Measurements from ENCODE around the gene PAK5. TPM values are rescaled to one million over a fixed set of nuclear protein-coding genes. Genes with fewer than 3 reads are reported as not detected.

The PAK5 gene
- total RNA-seq, 2 donors from 2014 or later = 0.22 to 0.42 TPM

- no peak overlapping the region for H3K27ac Mint-ChIP-seq
- no peaks in the 10 kb centered on the region for H3K36me3 Mint-ChIP-seq (ENCODE audit: low read depth)
- Histone ChIP-seq H3K9me3 (ENCODE audit: control insufficient read depth, low read length) (no peaks in the 10 kb centered on the region), H3K27me3 (ENCODE audit: control insufficient read depth, insufficient read depth, low read length, poor library complexity, severe bottlenecking) (peaks cover 26% of the 10 kb centered on the region), H3K27ac (ENCODE audit: low read depth, low read length) (no peak overlapping the region), H3K9ac (ENCODE audit: extremely low read depth, low read length, poor library complexity, severe bottlenecking) (no peak overlapping the region), H3K36me3 (ENCODE audit: control insufficient read depth, insufficient read depth, low read length) (no peaks in the 10 kb centered on the region), H3K4me3 (ENCODE audit: low read length) (no peak overlapping the region), H3K4me1 (ENCODE audit: control insufficient read depth, insufficient read depth, low read length) (no peaks in the 10 kb centered on the region)
- peaks cover 16% of the 10 kb centered on the region for H3K27me3 Mint-ChIP-seq (ENCODE audit: insufficient read depth)
- peaks cover 19% of the 10 kb centered on the region for H3K4me1 Mint-ChIP-seq
- DNase-seq = no peak
- no peak for TF ChIP-seq CTCF (conservative IDR thresholded peaks at IDR 0.05)
- no peak overlapping the region for H3K4me3 Mint-ChIP-seq
- H3K9me3 Mint-ChIP-seq = no peaks in the 10 kb centered on the region
These were observed 247.8 kb downstream of the PAK5 start for GRCh38 chr20:9591080-9591479.

GRCh38 chr20:9590189-9590588, 248.7 kb downstream of the PAK5 start:
- Mint-ChIP-seq H3K4me3 (no peak overlapping the region), H3K27me3 (ENCODE audit: insufficient read depth) (peaks cover 8% of the 10 kb centered on the region), H3K9me3 (no peaks in the 10 kb centered on the region), H3K36me3 (ENCODE audit: low read depth) (no peaks in the 10 kb centered on the region), H3K27ac (no peak overlapping the region), H3K4me1 (peaks cover 13% of the 10 kb centered on the region)
- H3K36me3 ChIP-seq (ENCODE audit: control insufficient read depth, insufficient read depth, low read length) = no peaks in the 10 kb centered on the region
- TF ChIP-seq CTCF (conservative IDR thresholded peaks at IDR 0.05) = no peak
- WGBS, 2 experiments (ENCODE audit: insufficient coverage in 1 of 2, insufficient read length in 1 of 2) = 91% methylated on average over 1 of the region's 1 CpG; no CpG with 5 or more reads in 1 of the 2 experiments
- H3K4me3 ChIP-seq (ENCODE audit: low read length) = no peak overlapping the region
- H3K9me3 ChIP-seq (ENCODE audit: control insufficient read depth, low read length) = no peaks in the 10 kb centered on the region
- H3K4me1 ChIP-seq (ENCODE audit: control insufficient read depth, insufficient read depth, low read length) = no peaks in the 10 kb centered on the region
- peaks cover 18% of the 10 kb centered on the region for H3K27me3 ChIP-seq (ENCODE audit: control insufficient read depth, insufficient read depth, low read length, poor library complexity, severe bottlenecking)
- DNase-seq = no peak
- H3K9ac ChIP-seq (ENCODE audit: extremely low read depth, low read length, poor library complexity, severe bottlenecking) = no peak overlapping the region
- H3K27ac ChIP-seq (ENCODE audit: low read depth, low read length) = no peak overlapping the region

GRCh38 chr20:9588706-9589105, 250.2 kb downstream of the PAK5 start:
- Histone ChIP-seq H3K27ac (ENCODE audit: low read depth, low read length) (no peak overlapping the region), H3K27me3 (ENCODE audit: control insufficient read depth, insufficient read depth, low read length, poor library complexity, severe bottlenecking) (peaks cover 16% of the 10 kb centered on the region), H3K4me3 (ENCODE audit: low read length) (no peak overlapping the region), H3K9ac (ENCODE audit: extremely low read depth, low read length, poor library complexity, severe bottlenecking) (no peak overlapping the region), H3K4me1 (ENCODE audit: control insufficient read depth, insufficient read depth, low read length) (no peaks in the 10 kb centered on the region), H3K9me3 (ENCODE audit: control insufficient read depth, low read length) (no peaks in the 10 kb centered on the region), H3K36me3 (ENCODE audit: control insufficient read depth, insufficient read depth, low read length) (no peaks in the 10 kb centered on the region)
- Mint-ChIP-seq H3K27me3 (ENCODE audit: insufficient read depth) (peaks cover 5% of the 10 kb centered on the region), H3K4me1 (peaks cover 4% of the 10 kb centered on the region), H3K27ac (no peak overlapping the region), H3K36me3 (ENCODE audit: low read depth) (no peaks in the 10 kb centered on the region), H3K4me3 (no peak overlapping the region), H3K9me3 (no peaks in the 10 kb centered on the region)
- no peak for TF ChIP-seq CTCF (conservative IDR thresholded peaks at IDR 0.05)
- WGBS, 2 experiments (ENCODE audit: insufficient coverage in 1 of 2, insufficient read length in 1 of 2) = 100% methylated on average over 1 of the region's 1 CpG; no CpG with 5 or more reads in 1 of the 2 experiments
- DNase-seq = no peak
